SK-N-SH treated with all-trans-retinoic acid at 6 μM for 48 hours (cell line): Measurements from ENCODE around the gene SHF.
"Not testable (repeated sequence)": the region's sequence is repeated elsewhere in the genome, so short reads cannot be mapped to it uniquely, and the experiment has no call there.

Source experiments
- ATAC-seq: fragments of 200-7000 bp; cut with Tn5 transposase; 3 replicates; pipeline ENCODE4 v1.9.1; 2020; ENCODE audit warnings: mild to moderate bottlenecking, moderate library complexity
- ARNTL ChIP-seq: fragments of 450-650 bp; formaldehyde crosslinking; IDR thresholded peaks from 2 replicates; pipeline ENCODE4 v1.5.0; 2020; ENCODE audit warnings: low read depth, mild to moderate bottlenecking, moderate library complexity, borderline replicate concordance
- BACH2 ChIP-seq: fragments of 250-450 bp; sonication (Bioruptor Pico); IDR thresholded peaks from 2 replicates; pipeline ENCODE4 v1.9.0; 2021; ENCODE audit warnings: mild to moderate bottlenecking, borderline replicate concordance
- CSDC2 ChIP-seq: fragments of 250-450 bp; sonication (Bioruptor Pico); IDR thresholded peaks from 2 replicates; pipeline ENCODE4 v1.5.0; 2020; ENCODE audit warnings: mild to moderate bottlenecking, moderate library complexity
- CSRNP3 ChIP-seq: fragments of 250-450 bp; sonication (Bioruptor Pico); IDR thresholded peaks from 2 replicates; pipeline ENCODE4 v1.5.1; 2021; ENCODE audit warnings: mild to moderate bottlenecking, moderate library complexity
- ESRRG ChIP-seq: fragments of 250-450 bp; sonication (Bioruptor Pico); IDR thresholded peaks from 2 replicates; pipeline ENCODE4 v1.6.1; 2021; ENCODE audit warnings: mild to moderate bottlenecking
- GLIS3 ChIP-seq: fragments of 250-450 bp; sonication (Bioruptor Pico); IDR thresholded peaks from 2 replicates; pipeline ENCODE4 v1.5.0; 2020; ENCODE audit warnings: mild to moderate bottlenecking, moderate library complexity
- ISL1 ChIP-seq: fragments of 250-450 bp; sonication (Bioruptor Pico); IDR thresholded peaks from 2 replicates; pipeline ENCODE4 v2.1.2; 2022; ENCODE audit warnings: mild to moderate bottlenecking, moderate library complexity
- OSR1 ChIP-seq: fragments of 250-450 bp; sonication (Bioruptor Pico); IDR thresholded peaks from 2 replicates; pipeline ENCODE4 v1.8.0; 2022; ENCODE audit warnings: moderate library complexity, mild to moderate bottlenecking, inconsistent platforms
- PPARA ChIP-seq: fragments of 250-450 bp; sonication (Bioruptor Pico); IDR thresholded peaks from 2 replicates; pipeline ENCODE4 v1.5.0; 2020; ENCODE audit warnings: mild to moderate bottlenecking, borderline replicate concordance
- RARB ChIP-seq: fragments of 250-450 bp; sonication (Bioruptor Pico); IDR thresholded peaks from 2 replicates; pipeline ENCODE4 v1.8.0; 2021; ENCODE audit warnings: mild to moderate bottlenecking, moderate library complexity
- SNAI2 ChIP-seq: fragments of 250-450 bp; sonication (Bioruptor Pico); IDR thresholded peaks from 2 replicates; pipeline ENCODE4 v1.5.0; 2020; ENCODE audit warnings: mild to moderate bottlenecking, moderate library complexity
- TCF4 ChIP-seq: fragments of 250-450 bp; sonication (Bioruptor Pico); IDR thresholded peaks from 2 replicates; pipeline ENCODE4 v1.8.0; 2021; ENCODE audit warnings: mild to moderate bottlenecking, moderate library complexity, borderline replicate concordance
- TOX ChIP-seq: fragments of 250-450 bp; sonication (Bioruptor Pico); IDR thresholded peaks from 2 replicates; pipeline ENCODE4 v1.8.0; 2021; ENCODE audit warnings: mild to moderate bottlenecking, moderate library complexity, borderline replicate concordance
- TSHZ2 ChIP-seq: fragments of 250-450 bp; sonication (Bioruptor Pico); IDR thresholded peaks from 2 replicates; pipeline ENCODE4 v1.5.0; 2020; ENCODE audit warnings: mild to moderate bottlenecking, moderate library complexity
- ZC3H10 ChIP-seq: fragments of 250-450 bp; sonication (Bioruptor Pico); IDR thresholded peaks from 2 replicates; pipeline ENCODE4 v1.5.1; 2021; ENCODE audit warnings: mild to moderate bottlenecking, moderate library complexity
- ZFP3 ChIP-seq: fragments of 250-450 bp; sonication (Bioruptor Pico); IDR thresholded peaks from 2 replicates; pipeline ENCODE4 v1.5.0; 2020; ENCODE audit warnings: mild to moderate bottlenecking, moderate library complexity
- ZFP30 ChIP-seq: fragments of 450-650 bp; formaldehyde crosslinking; IDR thresholded peaks from 2 replicates; pipeline ENCODE4 v1.5.0; 2022; ENCODE audit warnings: mild to moderate bottlenecking, moderate library complexity
- ZNF565 ChIP-seq: fragments of 450-650 bp; formaldehyde crosslinking; conservative IDR thresholded peaks from 2 replicates; pipeline ENCODE4 v1.5.0; 2020; ENCODE audit warnings: low read depth, mild to moderate bottlenecking, moderate library complexity
- ZNF8 ChIP-seq: fragments of 450-650 bp; formaldehyde crosslinking; IDR thresholded peaks from 2 replicates; pipeline ENCODE4 v1.5.0; 2020; ENCODE audit warnings: mild to moderate bottlenecking, moderate library complexity
- TF ChIP-seq, protein P1 (sequence below): fragments of 250-450 bp; sonication (Bioruptor Pico); IDR thresholded peaks from 2 replicates; pipeline ENCODE4 v1.5.1; 2020; ENCODE audit warnings: low read depth, mild to moderate bottlenecking, moderate library complexity

The SHF gene

GRCh38 chr15:45139770-45140169, 48.0 kb downstream of the SHF start:
- TF ChIP-seq TCF4 (no peak), ESRRG (CRISPR knock-in tag) (no peak), ZFP30 (CRISPR knock-in tag) (no peak), ZNF565 (CRISPR knock-in tag) (no peak), CSRNP3 (CRISPR knock-in tag) (no peak), ARNTL (CRISPR knock-in tag) (no peak), CSDC2 (no peak), ZFP3 (CRISPR knock-in tag) (no peak), TOX (no peak), ISL1 (no peak), ZNF8 (no peak), PPARA (CRISPR knock-in tag) (no peak), SNAI2 (CRISPR knock-in tag) (no peak), BACH2 (CRISPR knock-in tag) (no peak)
- TF ChIP-seq, protein P1, sequence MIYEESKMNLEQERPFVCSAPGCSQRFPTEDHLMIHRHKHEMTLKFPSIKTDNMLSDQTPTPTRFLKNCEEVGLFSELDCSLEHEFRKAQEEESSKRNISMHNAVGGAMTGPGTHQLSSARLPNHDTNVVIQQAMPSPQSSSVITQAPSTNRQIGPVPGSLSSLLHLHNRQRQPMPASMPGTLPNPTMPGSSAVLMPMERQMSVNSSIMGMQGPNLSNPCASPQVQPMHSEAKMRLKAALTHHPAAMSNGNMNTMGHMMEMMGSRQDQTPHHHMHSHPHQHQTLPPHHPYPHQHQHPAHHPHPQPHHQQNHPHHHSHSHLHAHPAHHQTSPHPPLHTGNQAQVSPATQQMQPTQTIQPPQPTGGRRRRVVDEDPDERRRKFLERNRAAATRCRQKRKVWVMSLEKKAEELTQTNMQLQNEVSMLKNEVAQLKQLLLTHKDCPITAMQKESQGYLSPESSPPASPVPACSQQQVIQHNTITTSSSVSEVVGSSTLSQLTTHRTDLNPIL: no peak
- ATAC-seq: no peak

DNA sequence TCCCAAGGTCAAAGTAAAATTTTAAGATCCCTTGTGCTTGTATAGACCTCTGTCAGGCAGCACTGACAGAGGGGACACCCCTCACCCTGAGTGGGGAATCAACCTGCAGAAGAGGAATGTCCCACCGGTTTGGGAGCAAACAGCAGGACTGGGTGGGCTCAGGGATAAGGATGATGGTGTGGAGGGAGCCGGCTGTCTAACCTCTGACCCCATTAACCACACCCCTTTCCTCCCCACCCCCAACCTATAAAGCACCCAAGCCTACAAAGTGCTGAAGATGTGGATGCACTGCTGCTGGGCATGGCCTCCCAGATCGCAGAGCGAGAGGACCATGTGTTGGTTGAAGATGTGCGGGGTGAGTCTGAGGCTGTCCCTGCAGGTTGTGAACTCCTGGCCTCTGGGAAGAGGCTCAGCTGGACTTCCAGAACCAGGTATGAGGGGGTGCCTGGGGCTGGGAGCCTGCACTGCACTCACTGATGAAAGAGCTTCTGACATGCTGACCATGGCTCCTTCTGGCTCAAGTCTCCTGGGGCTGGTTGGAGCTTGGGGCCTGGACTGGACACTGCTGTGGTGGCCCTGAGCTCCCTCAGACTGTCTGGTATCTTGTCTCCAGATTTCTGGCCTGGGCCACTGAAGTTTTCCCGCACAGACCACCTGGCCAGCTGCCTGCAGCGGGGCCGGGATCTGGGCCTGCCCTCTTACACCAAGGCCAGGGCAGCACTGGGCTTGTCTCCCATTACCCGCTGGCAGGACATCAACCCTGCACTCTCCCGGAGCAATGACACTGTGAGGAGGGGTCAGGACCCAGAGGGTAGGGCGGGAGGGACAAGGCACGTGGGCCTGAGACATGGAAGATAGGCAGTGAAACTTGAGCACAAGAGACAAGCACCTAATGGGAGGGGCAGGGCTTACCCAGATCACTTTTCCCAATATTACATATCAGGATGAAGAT, 48.7 kb downstream of the SHF start:
- no peak for ATAC-seq
- TF ChIP-seq ZFP30 (CRISPR knock-in tag) (no peak), BACH2 (CRISPR knock-in tag) (no peak), ZC3H10 (no peak), ZNF565 (CRISPR knock-in tag) (no peak), SNAI2 (CRISPR knock-in tag) (no peak), ZNF8 (no peak)

GRCh38 chr15:45137703-45138102, 50.1 kb downstream of the SHF start:
- TF ChIP-seq CSRNP3 (CRISPR knock-in tag) (no peak), ZFP3 (CRISPR knock-in tag) (no peak), CSDC2 (no peak), ZFP30 (CRISPR knock-in tag) (no peak), GLIS3 (CRISPR knock-in tag) (no peak), OSR1 (CRISPR knock-in tag) (no peak)
- no peak for ATAC-seq

GRCh38 chr15:45136378-45136764, 51.4 kb downstream of the SHF start:
- TF ChIP-seq ZC3H10: no peak
- TF ChIP-seq ZFP3 (CRISPR knock-in tag): no peak
- no peak for TF ChIP-seq OSR1 (CRISPR knock-in tag)
- ATAC-seq: no peak

DNA sequence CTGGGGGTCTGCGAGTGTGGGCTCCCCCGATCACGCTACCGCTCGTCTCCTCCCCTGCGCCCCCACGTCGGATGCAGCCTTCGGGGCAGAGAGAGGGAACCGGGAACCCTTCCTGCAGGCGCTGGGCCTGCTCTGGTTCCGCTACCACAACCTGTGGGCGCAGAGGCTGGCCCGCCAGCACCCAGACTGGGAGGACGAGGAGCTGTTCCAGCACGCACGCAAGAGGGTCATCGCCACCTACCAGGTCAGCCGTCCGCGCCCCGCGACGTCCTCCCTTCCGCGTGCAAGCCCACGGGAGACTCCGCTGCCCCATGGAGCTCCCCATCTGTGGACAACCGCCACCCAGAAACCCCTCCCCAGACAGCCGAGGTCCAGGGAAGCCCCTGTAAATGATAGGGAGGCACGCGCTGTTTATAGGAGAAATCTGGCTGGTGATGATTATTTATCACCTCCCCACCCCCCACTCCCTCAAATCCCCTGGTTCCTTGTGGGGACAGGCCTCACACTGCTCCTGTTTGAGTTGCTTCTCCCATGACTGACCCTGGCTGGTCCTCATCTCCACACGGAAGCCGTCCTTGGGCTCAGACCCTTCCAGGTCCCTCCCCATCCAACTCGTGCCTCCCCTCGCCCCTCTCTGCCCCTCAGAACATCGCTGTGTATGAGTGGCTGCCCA, 51.9 kb downstream of the SHF start:
- ATAC-seq: not testable (repeated sequence)

GRCh38 chr15:45134682-45135604, 52.8 kb downstream of the SHF start:
- ATAC-seq: no peak
- TF ChIP-seq RARB: no peak
- TF ChIP-seq ZNF565 (CRISPR knock-in tag): no peak
- no peak for TF ChIP-seq TSHZ2 (CRISPR knock-in tag)
- TF ChIP-seq ZFP30 (CRISPR knock-in tag): no peak
- TF ChIP-seq, protein P1: no peak
- no peak for TF ChIP-seq OSR1 (CRISPR knock-in tag)
- TF ChIP-seq ZNF8: no peak
